ENCODE measurements around the gene SLC43A3. TPM values are rescaled to one million over a fixed set of nuclear protein-coding genes. Genes with fewer than 3 reads are reported as not detected.

Gene SLC43A3
- total and polyA plus RNA-seq, 9 of the 15 experiments (the other 6 are each of a cell fraction or from before 2014, with no cell fraction given), result 63.7 to 281 (median 139) TPM

- TF ChIP-seq TSHZ1 (CRISPR knock-in tag; IDR thresholded peaks at IDR 0.05) (no peak), PTTG1 (tag; IDR thresholded peaks at IDR 0.05; ENCODE audit: low read depth) (no peak), JUNB (CRISPR knock-in tag; conservative IDR thresholded peaks at IDR 0.05) (no peak), ZNF717 (CRISPR knock-in tag; IDR thresholded peaks at IDR 0.05) (no peak), CREB5 (CRISPR knock-in tag; IDR thresholded peaks at IDR 0.05) (no peak), SRF (CRISPR knock-in tag; IDR thresholded peaks at IDR 0.05) (no peak), KAT2B (IDR thresholded peaks at IDR 0.05; ENCODE audit: low read depth, low read length) (no peak), GATAD2A (IDR thresholded peaks at IDR 0.05) (no peak), PKNOX1 (IDR thresholded peaks at IDR 0.05) (peak; percentile 56; the same call in 1 of the 2 replicates), ZBTB7A (IDR thresholded peaks at IDR 0.05; ENCODE audit: borderline replicate concordance, control insufficient read depth, low read depth, low read length) (no peak), BCOR (IDR thresholded peaks at IDR 0.05) (no peak), DACH1 (IDR thresholded peaks at IDR 0.05; ENCODE audit: partially characterized antibody) (peak; percentile 34), ZNF766 (CRISPR knock-in tag; conservative IDR thresholded peaks at IDR 0.05) (no peak), SP2 (IDR thresholded peaks at IDR 0.05; ENCODE audit: extremely low read depth, low read depth, low read length, poor library complexity, severe bottlenecking) (no peak), MYNN (IDR thresholded peaks at IDR 0.05) (no peak), MYNN (CRISPR knock-in tag; IDR thresholded peaks at IDR 0.05) (no peak), CREM (IDR thresholded peaks at IDR 0.05; ENCODE audit: low read depth) (0 out of 2 replicates have a peak, but pooled peaks have one; percentile 29), NELFE (IDR thresholded peaks at IDR 0.05; ENCODE audit: insufficient read depth, insufficient read length) (no peak), EP400 (IDR thresholded peaks at IDR 0.05) (no peak), TFE3 (CRISPR knock-in tag; IDR thresholded peaks at IDR 0.05) (no peak), POLR2AphosphoS5 (IDR thresholded peaks at IDR 0.05; ENCODE audit: control insufficient read depth, insufficient read depth, low read depth, low read length) (no peak), HSF4 (CRISPR knock-in tag; IDR thresholded peaks at IDR 0.05; ENCODE audit: borderline replicate concordance) (no peak)
These were observed 17.6 kb upstream of the SLC43A3 start (continued) for GRCh38 chr11:57444362-57445121.

Measured in K562 (cell line).